COLO829 (cell line): ENCODE measurements around the gene MCTP2.
"Not testable (repeated sequence)": the region's sequence is repeated elsewhere in the genome, so short reads cannot be mapped to it uniquely, and the experiment has no call there.

Source experiments
- DNase-seq: peaks from one replicate; pipeline ENCODE4 v3.0.0; 2012; ENCODE audit warnings: low spot score

The MCTP2 gene

DNA sequence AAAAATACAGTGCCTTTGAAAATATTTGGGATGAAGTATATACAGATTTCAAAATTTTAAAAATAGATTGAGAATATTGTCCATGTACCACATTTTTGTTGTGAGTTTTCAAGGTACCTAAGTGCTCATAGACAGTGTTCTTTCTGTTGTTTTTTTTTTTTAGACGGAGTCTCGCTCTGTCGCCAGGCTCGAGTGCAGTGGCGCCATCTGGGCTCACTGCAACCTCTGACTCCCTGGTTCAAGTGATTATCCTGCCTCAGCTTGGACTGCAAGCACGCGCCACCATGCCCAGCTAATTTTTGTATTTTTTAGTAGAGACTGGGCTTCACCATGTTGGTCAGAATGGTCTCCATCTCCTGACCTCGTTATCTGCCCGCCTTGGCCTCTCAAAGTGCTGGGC is 223.9 kb downstream of the MCTP2 start:
- no peak for DNase-seq

GRCh38 chr15:94456226-94456625 is 224.9 kb downstream of the MCTP2 start:
- no peak for DNase-seq

DNA sequence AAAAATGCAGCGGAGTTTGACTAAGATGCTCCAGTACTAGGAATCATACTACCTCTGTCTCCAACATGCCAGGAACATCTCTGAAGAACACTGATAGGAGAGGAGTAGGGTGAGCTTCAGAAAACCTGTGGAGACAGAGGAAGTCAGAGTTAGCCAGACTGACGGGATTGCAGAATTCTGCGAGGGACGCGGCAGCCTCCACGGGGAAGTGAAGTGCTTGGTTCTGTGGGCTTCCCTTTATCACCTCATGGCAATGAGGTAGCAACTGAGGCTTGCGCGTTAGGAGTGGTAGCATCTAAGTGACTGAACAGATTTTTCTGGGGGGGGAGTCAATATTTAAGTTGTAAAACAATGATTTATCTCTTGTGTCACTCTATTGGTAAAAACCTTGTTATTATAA is 226.3 kb downstream of the MCTP2 start:
- no peak for DNase-seq

GRCh38 chr15:94460624-94461023 is 229.3 kb downstream of the MCTP2 start:
- no peak for DNase-seq

- no peak for DNase-seq
Measured at GRCh38 chr15:94467034-94467433, 235.7 kb downstream of the MCTP2 start.

GRCh38 chr15:94470492-94470891 is 239.1 kb downstream of the MCTP2 start:
- no peak for DNase-seq

DNA sequence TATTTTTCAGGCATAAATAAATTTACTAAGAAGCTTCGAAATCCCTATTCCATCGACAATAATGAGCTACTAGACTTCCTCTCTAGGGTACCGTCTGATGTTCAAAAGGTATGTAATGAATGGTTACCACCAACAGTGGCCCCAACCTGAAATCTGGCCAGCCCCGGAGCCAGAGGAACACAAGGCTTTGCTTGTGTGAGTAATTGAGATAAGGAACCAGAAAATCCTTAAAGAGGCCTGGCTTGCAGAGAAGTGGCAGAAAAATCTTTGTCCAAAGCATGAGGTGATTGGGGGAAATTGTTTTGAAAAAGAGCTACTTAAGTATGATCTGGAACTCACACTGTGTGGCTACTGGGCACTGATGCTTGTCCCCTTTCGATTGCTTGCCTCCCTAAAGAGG is 245.3 kb downstream of the MCTP2 start:
- DNase-seq, result no peak

- DNase-seq, result no peak
Measured at GRCh38 chr15:94477913-94478553, 246.7 kb downstream of the MCTP2 start.

DNA sequence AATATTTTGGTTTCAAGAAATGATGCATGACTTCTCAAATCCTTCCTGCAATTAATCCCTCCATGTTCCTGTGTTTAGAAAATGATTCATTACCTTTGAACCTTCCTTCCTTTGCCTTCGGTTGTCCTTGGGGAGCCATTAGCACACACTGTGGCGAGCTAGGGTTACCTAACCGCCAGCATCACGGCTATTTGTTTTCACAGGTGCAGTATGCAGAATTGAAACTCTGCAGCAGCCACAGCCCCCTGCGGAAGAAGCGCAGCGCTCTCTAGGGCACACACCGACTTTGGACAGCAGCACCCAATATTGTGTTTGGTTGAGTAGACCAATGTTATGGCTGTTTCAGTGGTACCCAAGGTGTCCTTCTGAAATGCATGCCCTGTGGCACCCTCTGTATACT is 247.4 kb downstream of the MCTP2 start:
- no peak for DNase-seq

- no peak for DNase-seq
Measured at GRCh38 chr15:94480289-94480834, 249.0 kb downstream of the MCTP2 start.

GRCh38 chr15:94485148-94485719 is 253.9 kb downstream of the MCTP2 start:
- DNase-seq, result no peak

GRCh38 chr15:94487635-94488034 is 256.3 kb downstream of the MCTP2 start:
- no peak for DNase-seq

DNA sequence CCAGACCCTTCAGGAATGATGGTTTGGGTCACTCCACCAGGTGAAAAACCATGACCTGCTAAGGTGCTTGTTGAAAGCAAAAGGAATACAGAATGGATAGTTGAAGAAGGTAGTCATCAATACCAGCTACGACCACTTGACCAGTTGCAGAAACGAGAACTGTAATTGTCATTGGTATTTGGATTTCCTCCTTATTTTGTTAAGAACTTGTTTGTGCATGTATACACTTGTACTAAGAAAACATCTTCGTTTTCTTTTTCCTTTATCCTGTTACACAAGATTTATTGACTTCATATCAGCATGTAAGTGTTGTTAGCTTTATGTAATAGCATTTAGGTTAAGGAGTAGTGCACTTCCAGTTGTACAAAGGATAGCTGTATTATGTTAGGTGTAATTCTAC is 261.8 kb downstream of the MCTP2 start:
- no peak for DNase-seq

DNA sequence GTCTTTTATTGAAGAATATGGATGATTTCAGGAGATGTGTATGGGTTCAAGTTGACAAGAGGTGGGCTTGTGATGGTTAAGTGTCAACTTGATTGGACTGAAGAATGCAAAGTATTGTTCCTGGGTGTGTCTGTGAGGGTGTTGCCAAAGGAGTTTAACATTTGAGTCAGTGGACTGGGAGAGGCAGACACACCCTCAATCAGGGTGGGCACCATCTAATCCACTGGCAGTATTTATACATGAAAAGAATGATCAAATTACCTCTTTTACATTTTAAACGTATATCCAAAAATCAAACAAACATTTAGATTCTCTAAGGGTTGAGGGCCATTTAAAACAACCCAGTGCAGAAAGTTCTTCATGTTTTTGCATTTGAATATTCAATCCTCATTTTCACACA is 262.2 kb downstream of the MCTP2 start:
- not testable (repeated sequence) for DNase-seq

- no peak for DNase-seq
Measured at GRCh38 chr15:94494732-94495131, 263.4 kb downstream of the MCTP2 start.

- DNase-seq, result no peak
Measured at GRCh38 chr15:94503293-94503692, 271.9 kb downstream of the MCTP2 start.

- no peak for DNase-seq
Measured at GRCh38 chr15:94509259-94509658, 277.9 kb downstream of the MCTP2 start.

- no peak for DNase-seq
Measured at GRCh38 chr15:94522125-94522524, 290.8 kb downstream of the MCTP2 start.

DNA sequence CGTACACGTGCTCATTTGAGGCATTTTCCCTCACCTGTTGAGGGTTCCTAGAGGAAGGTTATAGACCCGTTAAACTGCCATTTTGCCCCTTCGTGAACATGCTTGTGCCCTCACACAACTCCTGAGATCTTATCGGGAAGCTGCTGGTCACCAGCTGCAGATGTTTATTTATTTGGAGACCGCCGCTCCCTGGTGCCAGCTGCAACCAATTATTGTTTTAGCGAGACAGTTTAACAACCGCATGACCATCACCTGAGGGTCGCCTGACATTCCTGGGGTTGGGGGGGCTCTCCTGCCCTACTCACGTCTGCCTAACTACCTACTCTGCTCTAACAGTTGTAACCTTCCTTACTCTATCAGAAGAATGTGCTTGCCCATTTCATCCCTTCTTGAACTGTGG is 292.5 kb downstream of the MCTP2 start:
- no peak for DNase-seq

GRCh38 chr15:94524565-94524964 is 293.2 kb downstream of the MCTP2 start:
- DNase-seq, result no peak

DNA sequence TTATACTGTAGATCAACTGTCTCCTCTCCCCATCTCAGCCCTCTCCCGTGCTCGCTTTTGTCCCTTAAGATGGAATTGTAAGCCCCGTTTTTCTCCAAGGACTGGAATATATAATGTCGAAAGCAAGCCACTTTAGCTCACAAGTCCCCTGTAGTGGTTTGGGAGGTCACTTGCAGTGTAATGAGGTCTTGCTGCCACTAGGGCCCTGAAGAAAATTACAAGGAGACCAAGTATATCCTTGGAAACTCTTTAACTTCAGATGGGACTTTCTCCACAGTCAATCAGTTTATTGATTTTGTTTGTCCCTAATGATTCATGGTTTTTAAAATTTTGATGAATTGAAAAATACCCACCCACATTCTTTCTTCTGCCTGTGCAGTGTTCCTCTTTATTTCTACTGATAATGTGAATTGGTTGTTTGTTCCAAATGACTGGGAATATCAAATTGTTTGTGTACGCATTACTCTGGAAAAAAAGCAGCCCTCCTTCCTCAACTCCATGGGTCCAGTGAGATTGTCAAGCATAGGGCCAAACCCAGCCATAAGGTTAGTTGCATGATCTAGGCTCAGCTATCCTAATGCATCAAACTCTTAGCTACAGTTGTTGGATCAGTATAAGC is 294.8 kb downstream of the MCTP2 start:
- peak; percentile 14 for DNase-seq

- no peak for DNase-seq
Measured at GRCh38 chr15:94532226-94532625, 300.9 kb downstream of the MCTP2 start.
